ENCODE data around the gene RASL10A.

DNA sequence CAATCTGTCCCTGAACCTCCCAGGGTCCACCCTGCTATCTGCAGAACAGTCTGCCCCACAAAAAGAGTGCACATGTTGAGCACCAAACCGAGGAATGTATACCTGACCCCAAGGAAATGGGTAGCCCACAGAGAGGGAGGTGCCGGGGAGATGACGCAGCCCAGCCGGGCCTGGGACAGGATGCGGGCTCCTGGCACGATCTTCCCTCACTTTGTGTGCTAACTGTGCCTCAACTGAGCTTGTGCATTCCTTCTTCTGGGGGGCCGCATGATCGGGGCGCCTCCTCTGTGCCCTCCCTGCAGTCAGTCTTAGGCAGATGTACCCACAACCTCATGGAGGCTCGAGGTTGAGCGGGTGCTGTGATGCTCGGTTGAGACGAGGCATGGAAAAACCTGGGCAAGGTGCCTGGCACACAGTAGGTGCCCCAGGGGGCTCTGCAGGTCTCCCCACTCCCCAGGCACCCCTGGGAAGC, 6.7 kb downstream of the RASL10A start:
- TF ChIP-seq ZNF253 (CRISPR knock-in tag; conservative IDR thresholded peaks at IDR 0.05) = no peak
- TF ChIP-seq, protein P1, sequence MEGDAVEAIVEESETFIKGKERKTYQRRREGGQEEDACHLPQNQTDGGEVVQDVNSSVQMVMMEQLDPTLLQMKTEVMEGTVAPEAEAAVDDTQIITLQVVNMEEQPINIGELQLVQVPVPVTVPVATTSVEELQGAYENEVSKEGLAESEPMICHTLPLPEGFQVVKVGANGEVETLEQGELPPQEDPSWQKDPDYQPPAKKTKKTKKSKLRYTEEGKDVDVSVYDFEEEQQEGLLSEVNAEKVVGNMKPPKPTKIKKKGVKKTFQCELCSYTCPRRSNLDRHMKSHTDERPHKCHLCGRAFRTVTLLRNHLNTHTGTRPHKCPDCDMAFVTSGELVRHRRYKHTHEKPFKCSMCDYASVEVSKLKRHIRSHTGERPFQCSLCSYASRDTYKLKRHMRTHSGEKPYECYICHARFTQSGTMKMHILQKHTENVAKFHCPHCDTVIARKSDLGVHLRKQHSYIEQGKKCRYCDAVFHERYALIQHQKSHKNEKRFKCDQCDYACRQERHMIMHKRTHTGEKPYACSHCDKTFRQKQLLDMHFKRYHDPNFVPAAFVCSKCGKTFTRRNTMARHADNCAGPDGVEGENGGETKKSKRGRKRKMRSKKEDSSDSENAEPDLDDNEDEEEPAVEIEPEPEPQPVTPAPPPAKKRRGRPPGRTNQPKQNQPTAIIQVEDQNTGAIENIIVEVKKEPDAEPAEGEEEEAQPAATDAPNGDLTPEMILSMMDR (IDR thresholded peaks at IDR 0.05 in 2 of 3, conservative IDR thresholded peaks at IDR 0.05 in 1 of 3; ENCODE audit: insufficient read depth in 2 of 3, low read depth in 1 of 3, low read length in 3 of 3) = no peak
- TF ChIP-seq YY1 (IDR thresholded peaks at IDR 0.05; ENCODE audit: borderline replicate concordance in 1 of 3, control insufficient read depth in 1 of 3, extremely low read depth in 1 of 3, insufficient read depth in 3 of 3, insufficient read length in 1 of 3, insufficient replicate concordance in 2 of 3, low read depth in 1 of 3, low read length in 2 of 3) = no peak
- TF ChIP-seq TARDBP (IDR thresholded peaks at IDR 0.05) = no peak
- TF ChIP-seq, protein P2, sequence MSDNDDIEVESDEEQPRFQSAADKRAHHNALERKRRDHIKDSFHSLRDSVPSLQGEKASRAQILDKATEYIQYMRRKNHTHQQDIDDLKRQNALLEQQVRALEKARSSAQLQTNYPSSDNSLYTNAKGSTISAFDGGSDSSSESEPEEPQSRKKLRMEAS (CRISPR knock-in tag; IDR thresholded peaks at IDR 0.05) = no peak
- TF ChIP-seq, protein P3, sequence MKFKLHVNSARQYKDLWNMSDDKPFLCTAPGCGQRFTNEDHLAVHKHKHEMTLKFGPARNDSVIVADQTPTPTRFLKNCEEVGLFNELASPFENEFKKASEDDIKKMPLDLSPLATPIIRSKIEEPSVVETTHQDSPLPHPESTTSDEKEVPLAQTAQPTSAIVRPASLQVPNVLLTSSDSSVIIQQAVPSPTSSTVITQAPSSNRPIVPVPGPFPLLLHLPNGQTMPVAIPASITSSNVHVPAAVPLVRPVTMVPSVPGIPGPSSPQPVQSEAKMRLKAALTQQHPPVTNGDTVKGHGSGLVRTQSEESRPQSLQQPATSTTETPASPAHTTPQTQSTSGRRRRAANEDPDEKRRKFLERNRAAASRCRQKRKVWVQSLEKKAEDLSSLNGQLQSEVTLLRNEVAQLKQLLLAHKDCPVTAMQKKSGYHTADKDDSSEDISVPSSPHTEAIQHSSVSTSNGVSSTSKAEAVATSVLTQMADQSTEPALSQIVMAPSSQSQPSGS (CRISPR knock-in tag; IDR thresholded peaks at IDR 0.05) = no peak
- TF ChIP-seq JUNB (CRISPR knock-in tag; conservative IDR thresholded peaks at IDR 0.05) = no peak
- TF ChIP-seq, protein P4, sequence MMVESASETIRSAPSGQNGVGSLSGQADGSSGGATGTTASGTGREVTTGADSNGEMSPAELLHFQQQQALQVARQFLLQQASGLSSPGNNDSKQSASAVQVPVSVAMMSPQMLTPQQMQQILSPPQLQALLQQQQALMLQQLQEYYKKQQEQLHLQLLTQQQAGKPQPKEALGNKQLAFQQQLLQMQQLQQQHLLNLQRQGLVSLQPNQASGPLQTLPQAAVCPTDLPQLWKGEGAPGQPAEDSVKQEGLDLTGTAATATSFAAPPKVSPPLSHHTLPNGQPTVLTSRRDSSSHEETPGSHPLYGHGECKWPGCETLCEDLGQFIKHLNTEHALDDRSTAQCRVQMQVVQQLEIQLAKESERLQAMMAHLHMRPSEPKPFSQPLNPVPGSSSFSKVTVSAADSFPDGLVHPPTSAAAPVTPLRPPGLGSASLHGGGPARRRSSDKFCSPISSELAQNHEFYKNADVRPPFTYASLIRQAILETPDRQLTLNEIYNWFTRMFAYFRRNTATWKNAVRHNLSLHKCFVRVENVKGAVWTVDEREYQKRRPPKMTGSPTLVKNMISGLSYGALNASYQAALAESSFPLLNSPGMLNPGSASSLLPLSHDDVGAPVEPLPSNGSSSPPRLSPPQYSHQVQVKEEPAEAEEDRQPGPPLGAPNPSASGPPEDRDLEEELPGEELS (CRISPR knock-in tag; IDR thresholded peaks at IDR 0.05; ENCODE audit: borderline replicate concordance) = no peak

Data from K562 (cell line).